Measurements from ENCODE around the gene CBY1. TPM values are rescaled to one million over a fixed set of nuclear protein-coding genes. Genes with fewer than 3 reads are reported as not detected.
"Not testable (repeated sequence)": the region's sequence is repeated elsewhere in the genome, so short reads cannot be mapped to it uniquely, and the experiment has no call there.

Gene CBY1
- total RNA-seq, 4 donors from 2014 or later, result 16.6 to 26.6 (median 22.1) TPM

- DNase-seq (ENCODE audit: low spot score in 2 of 2), result no peak
- no peak overlapping the region for H3K4me3 ChIP-seq (ENCODE audit: low read depth, poor library complexity, severe bottlenecking)
- TF ChIP-seq POLR2A (IDR thresholded peaks at IDR 0.05), result no peak
- TF ChIP-seq CTCF (IDR thresholded peaks at IDR 0.05), result no peak
- WGBS, 2 donors, result 88 to 94% methylated on average over 3 of the region's 3 CpGs
- intact Hi-C loops (cut with DNase I; ENCODE audit: low total_unique reads), result no loop called here
Observed at GRCh38 chr22:38638728-38639127, 17.7 kb upstream of the CBY1 start.

- no peak for DNase-seq (ENCODE audit: low spot score in 2 of 2)
Observed at GRCh38 chr22:38641476-38642040, 14.9 kb upstream of the CBY1 start.

GRCh38 chr22:38644245-38644644 is 12.2 kb upstream of the CBY1 start:
- 92 to 94% methylated on average over 5 of the region's 5 CpGs for WGBS, 2 donors
- intact Hi-C loops (cut with DNase I; ENCODE audit: low total_unique reads); H3K4me3 ChIP-seq (ENCODE audit: low read depth, poor library complexity, severe bottlenecking); DNase-seq (ENCODE audit: low spot score in 2 of 2): not testable (repeated sequence)

More at GRCh38 chr22:38641476-38642040, 14.9 kb upstream of the CBY1 start:
- 76 to 80% methylated on average over 13 of the region's 13 CpGs for WGBS, 2 donors
- TF ChIP-seq POLR2A (IDR thresholded peaks at IDR 0.05), result no peak
- no peak overlapping the region for H3K4me3 ChIP-seq (ENCODE audit: low read depth, poor library complexity, severe bottlenecking)
- intact Hi-C loops (cut with DNase I; ENCODE audit: low total_unique reads), result no loop called here

- intact Hi-C loops (cut with DNase I; ENCODE audit: low total_unique reads), result no loop called here
- TF ChIP-seq CTCF (IDR thresholded peaks at IDR 0.05) (no peak), POLR2A (IDR thresholded peaks at IDR 0.05) (no peak)
- WGBS, 2 donors, result 52 to 53% methylated on average over 6 of the region's 6 CpGs
Observed at GRCh38 chr22:38645430-38645829, 11.0 kb upstream of the CBY1 start.

GRCh38 chr22:38649841-38650522 is 6.5 kb upstream of the CBY1 start:
- no peak overlapping the region for H3K4me3 ChIP-seq (ENCODE audit: low read depth, poor library complexity, severe bottlenecking)
- DNase-seq (ENCODE audit: low spot score in 2 of 2), result no peak
- intact Hi-C loops (cut with DNase I; ENCODE audit: low total_unique reads), result no loop called here
- no peak for TF ChIP-seq POLR2A (IDR thresholded peaks at IDR 0.05)
- no peak for TF ChIP-seq CTCF (IDR thresholded peaks at IDR 0.05)
- 81 to 82% methylated on average over 5 of the region's 5 CpGs for WGBS, 2 donors

More at GRCh38 chr22:38645430-38645829, 11.0 kb upstream of the CBY1 start:
- no peak overlapping the region for H3K4me3 ChIP-seq (ENCODE audit: low read depth, poor library complexity, severe bottlenecking)
- peak in 1 of 2 donors; percentile 32 for DNase-seq (ENCODE audit: low spot score in 2 of 2)

GRCh38 chr22:38652859-38653258 is 3.6 kb upstream of the CBY1 start:
- DNase-seq (ENCODE audit: low spot score in 2 of 2), result no peak
- intact Hi-C loops (cut with DNase I; ENCODE audit: low total_unique reads), result no loop called here
- no peak overlapping the region for H3K4me3 ChIP-seq (ENCODE audit: low read depth, poor library complexity, severe bottlenecking)
- TF ChIP-seq CTCF (IDR thresholded peaks at IDR 0.05) (no peak), POLR2A (IDR thresholded peaks at IDR 0.05) (no peak)

GRCh38 chr22:38653741-38654140 is 2.7 kb upstream of the CBY1 start:
- whole genome bisulfite sequencing, 2 donors, result 94 to 95% methylated on average over 8 of the region's 8 CpGs

More at GRCh38 chr22:38653741-38654140, 2.7 kb upstream of the CBY1 start:
- TF ChIP-seq CTCF (IDR thresholded peaks at IDR 0.05), result no peak
- TF ChIP-seq POLR2A (IDR thresholded peaks at IDR 0.05), result no peak
- no peak overlapping the region for H3K4me3 ChIP-seq (ENCODE audit: low read depth, poor library complexity, severe bottlenecking)
- DNase-seq (ENCODE audit: low spot score in 2 of 2), result no peak
- intact Hi-C loops (cut with DNase I; ENCODE audit: low total_unique reads), result no loop called here
